ENCODE data around the gene TRAT1. TPM values are rescaled to one million over a fixed set of nuclear protein-coding genes. Genes with fewer than 3 reads are reported as not detected.

The TRAT1 gene
- total RNA-seq, result not detected in 2 replicates

GRCh38 chr3:108822123-108822897 lies at the start of gene TRAT1:
Gene TRAT1 (plus strand): TSS chr3:108822786. CDS start chr3:108822928, 142 bp downstream.

Other genes starting within 250 kb of the TRAT1 start
- gene CIP2A, start 233.3 kb upstream of the TRAT1 start, total RNA-seq, result 9.2 and 21.3 TPM in 2 replicates
- gene DZIP3, start 233.1 kb upstream of the TRAT1 start, total RNA-seq, result 2.8 and 3.9 TPM in 2 replicates
- gene RETNLB, start 65.4 kb upstream of the TRAT1 start, total RNA-seq, result not detected in 2 replicates
- gene GUCA1C, start 131.1 kb downstream of the TRAT1 start, total RNA-seq, result not detected in 2 replicates